BLaER1 (cell line): ENCODE measurements around the gene BOLL.

Source experiments
- H3K27ac ChIP-seq: shearing (Covaris generic); formaldehyde crosslinking; 2 replicates; pipeline ENCODE4 v1.8.1; 2022
- H3K27me3 ChIP-seq: shearing (Covaris generic); formaldehyde crosslinking; 2 replicates; pipeline ENCODE4 v1.8.1; 2022
- H3K36me3 ChIP-seq: shearing (Covaris generic); formaldehyde crosslinking; 2 replicates; pipeline ENCODE4 v1.8.1; 2022
- H3K4me1 ChIP-seq: shearing (Covaris generic); formaldehyde crosslinking; 2 replicates; pipeline ENCODE4 v1.8.1; 2022
- H3K4me2 ChIP-seq: shearing (Covaris generic); formaldehyde crosslinking; 2 replicates; pipeline ENCODE4 v1.8.1; 2022
- H3K4me3 ChIP-seq: shearing (Covaris generic); formaldehyde crosslinking; 2 replicates; pipeline ENCODE4 v1.8.1; 2022
- H3K9ac ChIP-seq: shearing (Covaris generic); formaldehyde crosslinking; 2 replicates; pipeline ENCODE4 v1.8.1; 2022
- H3K9me3 ChIP-seq: shearing (Covaris generic); formaldehyde crosslinking; 2 replicates; pipeline ENCODE4 v1.8.1; 2022
- H4K20me1 ChIP-seq: shearing (Covaris generic); formaldehyde crosslinking; 2 replicates; pipeline ENCODE4 v1.8.1; 2022
- Cebpa-rat ChIP-seq: shearing (Covaris generic); IDR thresholded peaks from 2 replicates; pipeline ENCODE4 v1.8.1; 2022

Gene BOLL

GRCh38 chr2:197798187-197798586, 13.1 kb upstream of the BOLL start:
- no peaks in the 10 kb centered on the region for H3K36me3 ChIP-seq
- H3K9ac ChIP-seq, result no peak overlapping the region
- no peak for TF ChIP-seq Cebpa-rat
- H3K9me3 ChIP-seq, result peaks cover 8% of the 10 kb centered on the region; the same call in 1 of the 2 replicates
- H3K4me2 ChIP-seq, result no peak overlapping the region
- H3K4me1 ChIP-seq, result no peaks in the 10 kb centered on the region
- H3K4me3 ChIP-seq, result no peak overlapping the region
- H3K27ac ChIP-seq, result no peak overlapping the region
- no peaks in the 10 kb centered on the region; the same call in 1 of the 2 replicates for H3K27me3 ChIP-seq
- no peaks in the 10 kb centered on the region for H4K20me1 ChIP-seq

GRCh38 chr2:197795277-197795676, 10.2 kb upstream of the BOLL start:
- Histone ChIP-seq H3K36me3 (no peaks in the 10 kb centered on the region), H3K4me3 (no peak overlapping the region), H3K4me1 (no peaks in the 10 kb centered on the region), H3K9ac (no peak overlapping the region), H3K4me2 (no peak overlapping the region), H3K9me3 (peaks cover 8% of the 10 kb centered on the region; the same call in 1 of the 2 replicates), H4K20me1 (no peaks in the 10 kb centered on the region), H3K27ac (no peak overlapping the region), H3K27me3 (no peaks in the 10 kb centered on the region)
- TF ChIP-seq Cebpa-rat, result no peak

- Histone ChIP-seq H3K4me3 (no peak overlapping the region), H3K36me3 (no peaks in the 10 kb centered on the region), H3K27ac (no peak overlapping the region), H3K4me1 (no peaks in the 10 kb centered on the region), H4K20me1 (no peaks in the 10 kb centered on the region), H3K4me2 (no peak overlapping the region), H3K9ac (no peak overlapping the region), H3K27me3 (no peaks in the 10 kb centered on the region), H3K9me3 (peaks cover 8% of the 10 kb centered on the region; the same call in 1 of the 2 replicates)
- no peak for TF ChIP-seq Cebpa-rat
These were observed 8.3 kb upstream of the BOLL start for GRCh38 chr2:197793456-197793855.

- H4K20me1 ChIP-seq, result no peaks in the 10 kb centered on the region
- no peak overlapping the region for H3K9ac ChIP-seq
- peaks cover 27% of the 10 kb centered on the region for H3K9me3 ChIP-seq
- H3K4me3 ChIP-seq, result no peak overlapping the region
- no peak overlapping the region for H3K4me2 ChIP-seq
- H3K27ac ChIP-seq, result no peak overlapping the region
- no peaks in the 10 kb centered on the region for H3K27me3 ChIP-seq
- no peak for TF ChIP-seq Cebpa-rat
- H3K36me3 ChIP-seq, result no peaks in the 10 kb centered on the region
- H3K4me1 ChIP-seq, result no peaks in the 10 kb centered on the region
These were observed 1.1 kb upstream of the BOLL start for GRCh38 chr2:197786010-197786877.

GRCh38 chr2:197782126-197782525, 3.0 kb downstream of the BOLL start:
- Histone ChIP-seq H3K36me3 (no peaks in the 10 kb centered on the region), H4K20me1 (no peaks in the 10 kb centered on the region), H3K9me3 (peaks cover 26% of the 10 kb centered on the region), H3K9ac (no peak overlapping the region), H3K27me3 (no peaks in the 10 kb centered on the region), H3K4me1 (no peaks in the 10 kb centered on the region), H3K4me2 (no peak overlapping the region), H3K27ac (no peak overlapping the region), H3K4me3 (no peak overlapping the region)
- no peak for TF ChIP-seq Cebpa-rat

GRCh38 chr2:197779261-197779660, 5.9 kb downstream of the BOLL start:
- H3K4me2 ChIP-seq, result no peak overlapping the region
- no peaks in the 10 kb centered on the region for H3K4me1 ChIP-seq
- no peaks in the 10 kb centered on the region for H3K27me3 ChIP-seq
- no peak for TF ChIP-seq Cebpa-rat
- H4K20me1 ChIP-seq, result no peaks in the 10 kb centered on the region
- H3K36me3 ChIP-seq, result no peaks in the 10 kb centered on the region
- no peaks in the 10 kb centered on the region for H3K9me3 ChIP-seq
- no peak overlapping the region for H3K9ac ChIP-seq
- no peak overlapping the region for H3K27ac ChIP-seq
- no peak overlapping the region for H3K4me3 ChIP-seq

GRCh38 chr2:197777823-197778407, 7.2 kb downstream of the BOLL start:
- H3K27me3 ChIP-seq, result no peaks in the 10 kb centered on the region
- H4K20me1 ChIP-seq, result no peaks in the 10 kb centered on the region
- H3K36me3 ChIP-seq, result no peaks in the 10 kb centered on the region
- H3K4me2 ChIP-seq, result no peak overlapping the region
- H3K4me1 ChIP-seq, result no peaks in the 10 kb centered on the region
- no peak overlapping the region for H3K27ac ChIP-seq
- no peaks in the 10 kb centered on the region for H3K9me3 ChIP-seq
- TF ChIP-seq Cebpa-rat, result no peak
- H3K9ac ChIP-seq, result no peak overlapping the region
- no peak overlapping the region for H3K4me3 ChIP-seq

GRCh38 chr2:197760293-197760657, 24.8 kb downstream of the BOLL start:
- H3K4me1 ChIP-seq, result no peaks in the 10 kb centered on the region
- H3K27me3 ChIP-seq, result no peaks in the 10 kb centered on the region
- no peak overlapping the region for H3K4me2 ChIP-seq
- H4K20me1 ChIP-seq, result no peaks in the 10 kb centered on the region
- H3K9me3 ChIP-seq, result peaks cover 17% of the 10 kb centered on the region
- no peaks in the 10 kb centered on the region for H3K36me3 ChIP-seq
- TF ChIP-seq Cebpa-rat, result no peak
- no peak overlapping the region for H3K27ac ChIP-seq
- H3K4me3 ChIP-seq, result no peak overlapping the region
- H3K9ac ChIP-seq, result no peak overlapping the region

GRCh38 chr2:197759625-197760292, 25.4 kb downstream of the BOLL start:
- no peak overlapping the region for H3K4me3 ChIP-seq
- no peaks in the 10 kb centered on the region for H4K20me1 ChIP-seq
- no peak overlapping the region for H3K9ac ChIP-seq
- H3K27ac ChIP-seq, result no peak overlapping the region
- peaks cover 17% of the 10 kb centered on the region for H3K9me3 ChIP-seq
- H3K4me2 ChIP-seq, result no peak overlapping the region
- no peak for TF ChIP-seq Cebpa-rat
- no peaks in the 10 kb centered on the region for H3K27me3 ChIP-seq
- no peaks in the 10 kb centered on the region for H3K36me3 ChIP-seq
- no peaks in the 10 kb centered on the region for H3K4me1 ChIP-seq

GRCh38 chr2:197759013-197759412, 26.1 kb downstream of the BOLL start:
- H3K36me3 ChIP-seq, result no peaks in the 10 kb centered on the region
- H3K4me2 ChIP-seq, result no peak overlapping the region
- H3K4me1 ChIP-seq, result no peaks in the 10 kb centered on the region
- H3K4me3 ChIP-seq, result no peak overlapping the region
- H3K9me3 ChIP-seq, result peaks cover 17% of the 10 kb centered on the region
- H4K20me1 ChIP-seq, result no peaks in the 10 kb centered on the region
- no peaks in the 10 kb centered on the region for H3K27me3 ChIP-seq
- no peak for TF ChIP-seq Cebpa-rat
- no peak overlapping the region for H3K9ac ChIP-seq
- H3K27ac ChIP-seq, result no peak overlapping the region
